SKM-1 (cell line): ENCODE results near the gene SNCA.

Experiments used
- DNase-seq: peaks from one replicate; lab custom pipeline; 2025; ENCODE audit not compliant: unreplicated experiment; lab: John Stamatoyannopoulos, UW

The SNCA gene

GRCh38 chr4:89757154-89757719, 79.7 kb downstream of the SNCA start:
- no peak for DNase-seq

- DNase-seq: no peak
These were observed 81.7 kb downstream of the SNCA start for GRCh38 chr4:89755220-89755619.

GRCh38 chr4:89754531-89754930, 82.4 kb downstream of the SNCA start:
- DNase-seq: no peak

GRCh38 chr4:89753601-89754066, 83.3 kb downstream of the SNCA start:
- no peak for DNase-seq

GRCh38 chr4:89752932-89753598, 83.9 kb downstream of the SNCA start:
- DNase-seq: no peak

- DNase-seq: no peak
These were observed 85.5 kb downstream of the SNCA start for GRCh38 chr4:89751416-89751815.

- DNase-seq: no peak
These were observed 90.6 kb downstream of the SNCA start for GRCh38 chr4:89746377-89746776.

- DNase-seq: no peak
These were observed 91.3 kb downstream of the SNCA start for GRCh38 chr4:89745708-89746107.

- no peak for DNase-seq
These were observed 92.0 kb downstream of the SNCA start for GRCh38 chr4:89744914-89745313.

- no peak for DNase-seq
These were observed 95.2 kb downstream of the SNCA start for GRCh38 chr4:89741768-89742167.

- DNase-seq: no peak
These were observed 97.5 kb downstream of the SNCA start for GRCh38 chr4:89739311-89739988.

- DNase-seq: no peak
These were observed 99.1 kb downstream of the SNCA start for GRCh38 chr4:89737888-89738287.

GRCh38 chr4:89733946-89734345, 103.0 kb downstream of the SNCA start:
- DNase-seq: no peak

- DNase-seq: no peak
These were observed 109.7 kb downstream of the SNCA start for GRCh38 chr4:89727238-89727637.

- no peak for DNase-seq
These were observed 111.7 kb downstream of the SNCA start for GRCh38 chr4:89725268-89725667.

GRCh38 chr4:89724716-89725115, 112.2 kb downstream of the SNCA start:
- no peak for DNase-seq

- DNase-seq: no peak
These were observed 113.9 kb downstream of the SNCA start for GRCh38 chr4:89723096-89723495.

- no peak for DNase-seq
These were observed 114.4 kb downstream of the SNCA start for GRCh38 chr4:89722517-89722916.

GRCh38 chr4:89720981-89721380, 116.0 kb downstream of the SNCA start:
- DNase-seq: no peak

- DNase-seq: no peak
These were observed 117.3 kb downstream of the SNCA start for GRCh38 chr4:89719536-89720090.

- no peak for DNase-seq
These were observed 120.1 kb downstream of the SNCA start for GRCh38 chr4:89716893-89717292.

GRCh38 chr4:89715631-89716030, 121.3 kb downstream of the SNCA start:
- DNase-seq: no peak
